GM12891 (cell line): ENCODE results near the gene MUC6.

Experiments
- PAX5 ChIP-seq: IDR thresholded peaks from 2 replicates; pipeline ENCODE4 v1.6.1; 2011; ENCODE audit warnings: low read length, moderate library complexity, mild to moderate bottlenecking; ENCODE audit not compliant: insufficient read depth, severe bottlenecking
- POLR2A ChIP-seq: IDR thresholded peaks from 2 replicates; pipeline ENCODE4 v1.6.1; 2011; ENCODE audit warnings: low read depth, low read length, control low read depth
- POLR2AphosphoS5 ChIP-seq: IDR thresholded peaks from 2 replicates; pipeline ENCODE4 v1.6.1; 2011; ENCODE audit warnings: low read depth, low read length, control low read depth
- TAF1 ChIP-seq: IDR thresholded peaks from 2 replicates; pipeline ENCODE4 v1.6.1; 2011; ENCODE audit warnings: low read depth, low read length, control low read depth

- TF ChIP-seq POLR2A (no peak), TAF1 (no peak), POLR2AphosphoS5 (no peak), PAX5 (no peak)
Observed at GRCh38 chr11:985848-986247, 50.7 kb downstream of the MUC6 start.
